ENCODE data around the gene LRRN3.

GRCh38 chr7:111168182-111168581, 77.3 kb downstream of the LRRN3 start:
- TF ChIP-seq CTCF (conservative IDR thresholded peaks at IDR 0.05 in 1 of 2, IDR thresholded peaks at IDR 0.05 in 1 of 2; ENCODE audit: low read depth in 1 of 2, low read length in 2 of 2), result no peak
- TF ChIP-seq EZH2 (IDR thresholded peaks at IDR 0.05; ENCODE audit: low read length, missing control alignments), result no peak

Measured in fibroblast of lung (primary cell).